ENCODE measurements around the gene DNER.
"Not testable (repeated sequence)": the region's sequence is repeated elsewhere in the genome, so short reads cannot be mapped to it uniquely, and the experiment has no call there.

The DNER gene

DNA sequence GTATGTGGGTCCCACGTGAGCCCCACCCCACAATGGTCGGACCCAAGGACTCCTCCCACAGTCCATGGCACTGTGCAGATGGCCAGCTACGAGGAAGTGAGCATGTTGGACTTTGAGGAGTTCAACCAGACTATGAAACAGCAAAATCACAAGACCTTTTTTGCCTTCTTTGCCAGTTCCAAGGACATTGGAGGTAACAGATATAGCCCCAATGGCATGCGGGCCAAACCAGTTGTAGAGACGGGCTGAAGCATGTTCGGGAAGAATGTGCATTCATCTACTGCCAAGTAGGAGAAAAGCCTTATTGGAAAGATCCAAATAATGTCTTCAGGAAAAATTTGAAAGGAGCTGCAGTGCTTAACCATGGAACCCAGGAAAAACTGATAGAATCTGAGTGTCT lies 12.6 kb downstream of the DNER start:
- TF ChIP-seq, protein P1, sequence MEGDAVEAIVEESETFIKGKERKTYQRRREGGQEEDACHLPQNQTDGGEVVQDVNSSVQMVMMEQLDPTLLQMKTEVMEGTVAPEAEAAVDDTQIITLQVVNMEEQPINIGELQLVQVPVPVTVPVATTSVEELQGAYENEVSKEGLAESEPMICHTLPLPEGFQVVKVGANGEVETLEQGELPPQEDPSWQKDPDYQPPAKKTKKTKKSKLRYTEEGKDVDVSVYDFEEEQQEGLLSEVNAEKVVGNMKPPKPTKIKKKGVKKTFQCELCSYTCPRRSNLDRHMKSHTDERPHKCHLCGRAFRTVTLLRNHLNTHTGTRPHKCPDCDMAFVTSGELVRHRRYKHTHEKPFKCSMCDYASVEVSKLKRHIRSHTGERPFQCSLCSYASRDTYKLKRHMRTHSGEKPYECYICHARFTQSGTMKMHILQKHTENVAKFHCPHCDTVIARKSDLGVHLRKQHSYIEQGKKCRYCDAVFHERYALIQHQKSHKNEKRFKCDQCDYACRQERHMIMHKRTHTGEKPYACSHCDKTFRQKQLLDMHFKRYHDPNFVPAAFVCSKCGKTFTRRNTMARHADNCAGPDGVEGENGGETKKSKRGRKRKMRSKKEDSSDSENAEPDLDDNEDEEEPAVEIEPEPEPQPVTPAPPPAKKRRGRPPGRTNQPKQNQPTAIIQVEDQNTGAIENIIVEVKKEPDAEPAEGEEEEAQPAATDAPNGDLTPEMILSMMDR (IDR thresholded peaks at IDR 0.05; ENCODE audit: control extremely low read depth, extremely low read depth, low read depth, missing control alignments): no peak
- CTCF ChIA-PET: interaction anchor here (1.3 kb wide), 1 partner anchor 11 kb away, joined by 5 read pairs; no protein-coding TSS in a partner anchor
- DNase-seq (ENCODE audit: extremely low spot score): no peak

DNA sequence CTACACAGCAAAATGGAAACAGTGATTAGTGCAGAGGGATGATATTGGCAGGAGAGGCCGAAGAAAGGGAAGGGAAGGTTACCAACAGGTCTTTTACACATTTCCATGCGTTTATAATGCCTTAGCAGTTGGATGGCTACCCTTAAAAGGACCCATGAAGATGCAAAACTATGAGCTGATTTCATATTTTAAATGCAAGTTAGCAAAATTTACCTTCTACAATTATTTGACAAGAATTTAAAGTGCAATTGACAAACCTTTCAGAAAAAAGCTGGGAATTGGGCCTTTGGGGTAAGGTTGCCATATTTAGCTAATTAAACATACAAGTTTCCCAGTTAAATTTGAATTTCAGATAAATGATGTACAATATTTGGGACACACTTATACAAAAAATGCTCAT lies 13.3 kb downstream of the DNER start:
- ChIA-PET CTCF (interaction anchor here (1.3 kb wide), 1 partner anchor 11 kb away, joined by 5 read pairs; no protein-coding TSS in a partner anchor), POLR2A (no interaction called here)
- DNase-seq (ENCODE audit: extremely low spot score): no peak

More for the DNA sequence above, 12.6 kb downstream of the DNER start:
- POLR2A ChIA-PET: no interaction called here

DNA sequence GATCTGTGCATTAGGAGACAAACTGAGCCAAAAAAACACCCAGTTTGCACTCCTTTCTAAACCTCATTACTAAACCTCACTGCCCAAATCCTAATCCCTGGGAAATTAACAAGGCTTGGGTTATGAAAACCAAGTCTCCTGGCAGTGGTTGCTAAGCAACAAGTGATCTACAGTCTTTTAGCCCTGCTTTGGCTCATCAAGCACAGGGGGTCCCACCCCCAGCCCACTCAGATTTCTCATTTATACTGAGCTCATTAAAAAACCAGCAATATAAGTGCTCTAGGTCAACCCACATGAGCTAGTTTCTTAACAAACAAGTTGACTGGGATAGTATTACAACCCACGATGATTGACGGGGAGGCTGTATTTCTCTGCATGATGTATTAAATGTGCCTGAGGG lies 18.4 kb downstream of the DNER start:
- TF ChIP-seq, protein P1 (IDR thresholded peaks at IDR 0.05; ENCODE audit: control extremely low read depth, extremely low read depth, low read depth, missing control alignments): no peak
- ChIA-PET CTCF (interaction anchor here (1.1 to 1.7 kb wide), 2 partner anchors 15 to 18 kb away, joined by 3 to 4 read pairs; no protein-coding TSS in a partner anchor), POLR2A (no interaction called here)
- DNase-seq (ENCODE audit: extremely low spot score): no peak

More for the DNA sequence above, 13.3 kb downstream of the DNER start:
- TF ChIP-seq, protein P1 (IDR thresholded peaks at IDR 0.05; ENCODE audit: control extremely low read depth, extremely low read depth, low read depth, missing control alignments): no peak

DNA sequence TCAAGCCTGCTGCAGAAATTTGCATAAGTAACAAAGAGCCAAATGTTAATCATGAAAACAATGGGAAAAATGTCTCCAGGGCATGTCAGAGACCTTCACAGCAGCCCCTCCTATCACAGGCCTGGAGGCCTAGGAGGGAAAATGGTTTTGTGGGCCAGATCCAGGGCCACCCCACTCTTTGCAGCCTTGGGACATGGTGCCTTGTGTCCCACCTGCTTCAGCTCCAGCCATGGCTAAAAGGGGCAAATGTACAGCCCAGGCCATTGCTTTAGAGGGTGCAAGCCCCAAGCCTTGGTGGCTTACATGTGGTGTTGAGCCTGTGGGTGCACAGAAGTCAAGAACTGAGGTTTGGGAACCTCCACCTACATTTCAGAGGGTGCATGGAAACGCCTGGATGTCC lies 20.5 kb downstream of the DNER start:
- CTCF ChIA-PET; POLR2A ChIA-PET; DNase-seq (ENCODE audit: extremely low spot score): not testable (repeated sequence)

DNA sequence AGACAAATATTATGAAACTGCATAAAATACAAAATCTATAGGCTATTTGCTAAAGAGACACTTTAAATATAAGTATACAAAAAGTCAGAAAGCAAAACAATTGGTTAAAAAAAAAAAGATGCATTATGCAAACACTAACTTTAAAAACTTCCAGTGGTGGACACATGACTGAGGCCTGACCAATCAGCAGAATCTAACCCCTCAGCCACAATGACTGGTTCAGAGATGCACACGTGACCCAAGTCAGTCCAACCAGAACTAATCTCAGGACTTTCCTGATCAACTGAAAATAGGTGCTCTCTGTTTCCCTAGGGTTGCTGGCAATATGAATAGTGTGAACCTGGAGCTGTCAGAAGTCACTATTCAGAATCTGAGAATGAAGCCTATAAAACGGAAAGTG lies 22.7 kb downstream of the DNER start:
- DNase-seq (ENCODE audit: extremely low spot score): no peak
- CTCF ChIA-PET: no interaction called here
- TF ChIP-seq, protein P1 (IDR thresholded peaks at IDR 0.05; ENCODE audit: control extremely low read depth, extremely low read depth, low read depth, missing control alignments): no peak
- POLR2A ChIA-PET: no interaction called here

DNA sequence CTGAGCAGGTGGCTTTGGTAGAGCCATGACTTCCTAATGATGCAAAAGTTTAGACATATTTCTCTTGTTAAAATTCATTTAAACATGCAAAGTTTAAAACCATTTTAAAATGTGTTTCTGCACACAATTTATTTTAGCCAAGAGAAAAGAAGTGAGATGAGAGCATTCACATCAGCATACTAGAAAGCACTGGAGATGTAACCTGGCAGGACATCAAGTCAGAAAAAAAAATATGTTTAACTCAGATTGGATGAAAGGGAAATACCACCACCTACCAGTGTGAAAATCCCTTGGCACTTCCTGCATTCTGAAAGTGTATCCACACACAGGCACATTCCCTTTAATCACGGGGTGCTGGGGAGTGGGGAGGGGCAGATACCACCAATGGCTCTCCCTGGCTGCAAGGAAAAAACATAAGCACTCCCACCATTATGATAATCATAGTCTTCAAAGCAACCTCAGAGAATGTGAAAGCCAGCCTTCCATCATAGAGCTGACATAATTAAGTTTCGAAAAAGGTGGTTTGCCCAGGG lies 25.0 kb downstream of the DNER start:
- ChIA-PET POLR2A (no interaction called here), CTCF (no interaction called here)
- no peak for DNase-seq (ENCODE audit: extremely low spot score)
- TF ChIP-seq, protein P1 (IDR thresholded peaks at IDR 0.05; ENCODE audit: control extremely low read depth, extremely low read depth, low read depth, missing control alignments): no peak

DNA sequence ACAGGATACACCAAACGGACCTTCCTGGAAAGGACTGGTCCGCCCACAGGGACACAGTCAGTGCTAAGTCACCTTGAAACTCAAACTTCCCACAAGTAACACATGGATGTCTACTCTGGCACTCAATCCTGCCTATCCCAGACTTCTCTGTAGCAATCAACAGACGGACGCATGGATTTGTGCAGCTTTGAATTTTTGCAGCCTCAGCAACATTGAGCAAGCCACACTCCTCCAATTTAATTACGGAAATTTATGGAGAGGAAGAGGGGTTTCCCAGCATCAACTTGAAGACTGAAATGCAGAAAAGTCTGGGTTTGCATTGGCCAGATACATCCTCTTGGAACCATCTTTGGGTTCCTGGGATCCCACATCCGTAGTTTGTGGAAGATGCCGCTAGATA lies 26.2 kb downstream of the DNER start:
- ChIA-PET POLR2A (no interaction called here), CTCF (interaction anchor here (1.5 kb wide), 1 partner anchor 16 kb away, joined by 5 read pairs; no protein-coding TSS in a partner anchor)
- TF ChIP-seq, protein P1 (IDR thresholded peaks at IDR 0.05; ENCODE audit: control extremely low read depth, extremely low read depth, low read depth, missing control alignments): no peak
- no peak for DNase-seq (ENCODE audit: extremely low spot score)
